Neural cell (in vitro differentiated cells): ENCODE data around the gene KCNH2. TPM values are rescaled to one million over a fixed set of nuclear protein-coding genes. Genes with fewer than 3 reads are reported as not detected.
"Not testable (repeated sequence)": the region's sequence is repeated elsewhere in the genome, so short reads cannot be mapped to it uniquely, and the experiment has no call there.

ENCODE experiments used
- H2AFZ ChIP-seq: fragments of 200-600, 300-800 bp; sonication (generic), shearing (Covaris generic); 2 replicates; pipeline ENCODE4 v1.6.0; 2014; ENCODE audit warnings: low read depth, mild to moderate bottlenecking, antibody characterized with exemption, low read length, moderate library complexity
- H3F3A ChIP-seq: fragments of 200-600 bp; shearing (Covaris generic); 2 replicates; pipeline ENCODE4 v1.6.1; 2016; ENCODE audit warnings: mild to moderate bottlenecking, moderate library complexity, mixed read lengths, antibody characterized with exemption, low read length; ENCODE audit not compliant: insufficient read depth, poor library complexity, severe bottlenecking
- H3K27ac ChIP-seq: fragments of 200-600, 300-800 bp; sonication (generic), shearing (Covaris generic); 2 replicates; pipeline ENCODE4 v1.5.1; 2014; ENCODE audit warnings: mild to moderate bottlenecking, low read length, moderate library complexity
- H3K27me3 ChIP-seq: fragments of 300-800, 200-600 bp; sonication (generic), shearing (Covaris generic); 2 replicates; pipeline ENCODE4 v1.6.0; 2014; ENCODE audit warnings: mild to moderate bottlenecking, low read depth, low read length, moderate library complexity; ENCODE audit not compliant: insufficient read depth
- H3K36me3 ChIP-seq: fragments of 300-800, 200-600 bp; sonication (generic), shearing (Covaris generic); 2 replicates; pipeline ENCODE4 v1.5.1; 2014; ENCODE audit warnings: mild to moderate bottlenecking, antibody characterized with exemption, low read length, moderate library complexity; ENCODE audit not compliant: insufficient read depth
- H3K4me2 ChIP-seq: fragments of 300-800, 200-600 bp; sonication (generic), shearing (Covaris generic); 2 replicates; pipeline ENCODE4 v1.6.0; 2014; ENCODE audit warnings: mild to moderate bottlenecking, low read length
- H3K4me3 ChIP-seq: fragments of 300-800, 200-600 bp; sonication (generic), shearing (Covaris generic); 2 replicates; pipeline ENCODE4 v1.5.1; 2014; ENCODE audit warnings: mild to moderate bottlenecking, low read length, moderate library complexity
- H3K79me2 ChIP-seq: fragments of 200-600 bp; shearing (Covaris generic); replicated peaks from 2 replicates; pipeline ENCODE4 v1.6.0; 2014; ENCODE audit warnings: mild to moderate bottlenecking, low read length, moderate library complexity; ENCODE audit not compliant: insufficient read depth
- H3K9ac ChIP-seq: fragments of 300-800, 200-600 bp; sonication (generic), shearing (Covaris generic); 2 replicates; pipeline ENCODE4 v1.6.1; 2016; ENCODE audit warnings: mild to moderate bottlenecking, low read length, mixed read lengths
- H3K9me2 ChIP-seq: fragments of 200-600 bp; shearing (Covaris generic); 2 replicates; pipeline ENCODE4 v1.6.1; 2016; ENCODE audit warnings: mild to moderate bottlenecking, low read length, mixed read lengths; ENCODE audit not compliant: insufficient read depth
- H3K9me3 ChIP-seq: fragments of 200-600, 300-800 bp; sonication (generic), shearing (Covaris generic); 2 replicates; pipeline ENCODE4 v1.6.1; 2016; ENCODE audit warnings: mild to moderate bottlenecking, mixed run types, low read length, moderate library complexity, mixed read lengths
- H4K20me1 ChIP-seq: fragments of 200-600 bp; shearing (Covaris generic); 2 replicates; pipeline ENCODE4 v1.6.1; 2016; ENCODE audit warnings: mild to moderate bottlenecking, mixed run types; ENCODE audit not compliant: insufficient read depth
- CTCF ChIP-seq: fragments of 450-650 bp; IDR thresholded peaks from 2 replicates; pipeline ENCODE4 v1.5.1; 2014; ENCODE audit warnings: antibody characterized with exemption, mild to moderate bottlenecking, moderate library complexity; ENCODE audit not compliant: poor library complexity, severe bottlenecking
- EP300 ChIP-seq: fragments of 450-650 bp; conservative IDR thresholded peaks from 2 replicates; pipeline ENCODE4 v1.6.1; 2014; ENCODE audit warnings: antibody characterized with exemption, mild to moderate bottlenecking, moderate library complexity; ENCODE audit not compliant: poor library complexity, severe bottlenecking
- EZH2 ChIP-seq: fragments of 200-600, 300-800 bp; shearing (Covaris generic), sonication (generic); IDR thresholded peaks from 2 replicates; pipeline ENCODE4 v1.6.1; 2014; ENCODE audit warnings: antibody characterized with exemption, low read length, borderline replicate concordance, mild to moderate bottlenecking; ENCODE audit not compliant: insufficient read depth, poor library complexity, severe bottlenecking
- MXI1 ChIP-seq: fragments of 450-650 bp; conservative IDR thresholded peaks from 2 replicates; pipeline ENCODE4 v1.6.1; 2014; ENCODE audit warnings: antibody characterized with exemption, mild to moderate bottlenecking; ENCODE audit not compliant: poor library complexity, severe bottlenecking
- POLR2AphosphoS5 ChIP-seq: IDR thresholded peaks from 2 replicates; pipeline ENCODE4 v1.6.1; 2012
- RAD21 ChIP-seq: fragments of 450-650 bp; conservative IDR thresholded peaks from 2 replicates; pipeline ENCODE4 v1.6.1; 2014; ENCODE audit warnings: antibody characterized with exemption, mild to moderate bottlenecking, moderate library complexity
- REST ChIP-seq: IDR thresholded peaks from 2 replicates; pipeline ENCODE4 v1.6.1; 2012; ENCODE audit warnings: borderline replicate concordance
- SMC3 ChIP-seq: fragments of 450-650 bp; conservative IDR thresholded peaks from 2 replicates; pipeline ENCODE4 v1.6.1; 2014; ENCODE audit warnings: antibody characterized with exemption, mild to moderate bottlenecking, moderate library complexity; ENCODE audit not compliant: poor library complexity
- TAF1 ChIP-seq: IDR thresholded peaks from 2 replicates; pipeline ENCODE4 v1.6.1; 2012; ENCODE audit warnings: low read depth
- polyA plus RNA-seq: library from polyadenylated mRNA; depleted of rRNA; stranded (reverse); fragments of >200 nt; gene quantifications from 2 replicates; pipeline ENCODE4 v1.2.3, GENCODE V29; 2014

KCNH2 gene
- polyA plus RNA-seq, 1 donor from 2014 or later = 24.4 TPM

GRCh38 chr7:150910305-150910995, 67.7 kb downstream of the KCNH2 start:
- not testable (repeated sequence) for H3K4me3 ChIP-seq, H2AFZ ChIP-seq, H4K20me1 ChIP-seq, H3K27me3 ChIP-seq, H3K27ac ChIP-seq, H3F3A ChIP-seq, H3K4me2 ChIP-seq, H3K9me3 ChIP-seq, H3K36me3 ChIP-seq, H3K9me2 ChIP-seq, H3K9ac ChIP-seq, H3K79me2 ChIP-seq

GRCh38 chr7:150909200-150909995, 68.7 kb downstream of the KCNH2 start:
- Histone ChIP-seq H3K4me2 (no peak overlapping the region), H3K9me3 (no peaks in the 10 kb centered on the region), H3K27ac (no peak overlapping the region), H2AFZ (no peak overlapping the region), H3K36me3 (no peaks in the 10 kb centered on the region), H3K9ac (no peak overlapping the region), H3K79me2 (no peaks in the 10 kb centered on the region), H3F3A (no peaks in the 10 kb centered on the region), H4K20me1 (no peaks in the 10 kb centered on the region), H3K9me2 (no peaks in the 10 kb centered on the region), H3K27me3 (no peaks in the 10 kb centered on the region), H3K4me3 (no peak overlapping the region)
- TF ChIP-seq CTCF (no peak), EP300 (no peak), TAF1 (no peak), POLR2AphosphoS5 (no peak), MXI1 (no peak), REST (no peak), EZH2 (no peak), SMC3 (no peak), RAD21 (no peak)
